ENCODE results near the gene WRNIP1.

DNA sequence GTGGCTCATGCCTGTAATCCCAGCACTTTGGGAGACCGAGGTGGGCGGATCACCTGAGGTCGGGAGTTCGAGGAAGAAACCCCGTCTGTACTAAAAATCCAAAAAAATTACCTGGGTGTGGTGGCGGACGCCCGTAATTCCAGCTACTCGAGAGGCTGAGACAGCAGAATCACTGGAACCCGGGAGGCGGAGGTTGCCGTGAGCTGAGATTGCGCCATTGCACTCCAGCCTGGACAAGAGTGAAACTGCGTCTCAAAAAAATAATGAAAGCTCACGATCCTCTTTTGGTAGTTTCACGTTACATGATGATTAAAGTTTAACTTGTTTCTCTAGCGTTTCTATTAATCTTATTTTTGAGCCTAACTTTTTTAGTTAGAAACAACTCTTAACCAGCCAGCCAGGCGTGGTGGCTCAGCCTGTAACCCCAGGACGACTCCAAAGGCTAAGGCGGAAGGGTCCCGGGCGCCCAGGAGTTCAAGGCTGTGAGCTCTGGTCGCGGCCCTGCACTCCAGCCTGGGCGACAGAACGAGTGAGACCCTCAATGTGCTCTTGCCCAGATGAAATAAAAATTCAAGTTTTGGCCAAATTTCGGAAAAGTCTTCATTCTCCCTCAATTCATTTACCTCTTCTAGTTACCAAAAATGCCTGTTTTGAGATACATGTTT lies 1.2 kb upstream of the WRNIP1 start:
- TF ChIP-seq, protein P1, sequence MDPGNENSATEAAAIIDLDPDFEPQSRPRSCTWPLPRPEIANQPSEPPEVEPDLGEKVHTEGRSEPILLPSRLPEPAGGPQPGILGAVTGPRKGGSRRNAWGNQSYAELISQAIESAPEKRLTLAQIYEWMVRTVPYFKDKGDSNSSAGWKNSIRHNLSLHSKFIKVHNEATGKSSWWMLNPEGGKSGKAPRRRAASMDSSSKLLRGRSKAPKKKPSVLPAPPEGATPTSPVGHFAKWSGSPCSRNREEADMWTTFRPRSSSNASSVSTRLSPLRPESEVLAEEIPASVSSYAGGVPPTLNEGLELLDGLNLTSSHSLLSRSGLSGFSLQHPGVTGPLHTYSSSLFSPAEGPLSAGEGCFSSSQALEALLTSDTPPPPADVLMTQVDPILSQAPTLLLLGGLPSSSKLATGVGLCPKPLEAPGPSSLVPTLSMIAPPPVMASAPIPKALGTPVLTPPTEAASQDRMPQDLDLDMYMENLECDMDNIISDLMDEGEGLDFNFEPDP (CRISPR knock-in tag; IDR thresholded peaks at IDR 0.05): no peak
- TF ChIP-seq MXI1 (IDR thresholded peaks at IDR 0.05; ENCODE audit: low read depth, low read length) (no peak), TFAM (CRISPR knock-in tag; conservative IDR thresholded peaks at IDR 0.05) (no peak), EP400 (IDR thresholded peaks at IDR 0.05) (no peak), LARP7 (IDR thresholded peaks at IDR 0.05) (no peak), ZSCAN32 (CRISPR knock-in tag; IDR thresholded peaks at IDR 0.05) (no peak), CREB5 (CRISPR knock-in tag; IDR thresholded peaks at IDR 0.05) (no peak), ZKSCAN8 (CRISPR knock-in tag; IDR thresholded peaks at IDR 0.05) (no peak), RAD21 (CRISPR knock-in tag; conservative IDR thresholded peaks at IDR 0.05 in 1 of 2, IDR thresholded peaks at IDR 0.05 in 1 of 2) (no peak), ZNF184 (CRISPR knock-in tag; IDR thresholded peaks at IDR 0.05) (no peak)
- TF ChIP-seq, protein P2, sequence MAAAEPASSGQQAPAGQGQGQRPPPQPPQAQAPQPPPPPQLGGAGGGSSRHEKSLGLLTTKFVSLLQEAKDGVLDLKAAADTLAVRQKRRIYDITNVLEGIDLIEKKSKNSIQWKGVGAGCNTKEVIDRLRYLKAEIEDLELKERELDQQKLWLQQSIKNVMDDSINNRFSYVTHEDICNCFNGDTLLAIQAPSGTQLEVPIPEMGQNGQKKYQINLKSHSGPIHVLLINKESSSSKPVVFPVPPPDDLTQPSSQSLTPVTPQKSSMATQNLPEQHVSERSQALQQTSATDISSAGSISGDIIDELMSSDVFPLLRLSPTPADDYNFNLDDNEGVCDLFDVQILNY (CRISPR knock-in tag; IDR thresholded peaks at IDR 0.05): no peak
- TF ChIP-seq, protein P3, sequence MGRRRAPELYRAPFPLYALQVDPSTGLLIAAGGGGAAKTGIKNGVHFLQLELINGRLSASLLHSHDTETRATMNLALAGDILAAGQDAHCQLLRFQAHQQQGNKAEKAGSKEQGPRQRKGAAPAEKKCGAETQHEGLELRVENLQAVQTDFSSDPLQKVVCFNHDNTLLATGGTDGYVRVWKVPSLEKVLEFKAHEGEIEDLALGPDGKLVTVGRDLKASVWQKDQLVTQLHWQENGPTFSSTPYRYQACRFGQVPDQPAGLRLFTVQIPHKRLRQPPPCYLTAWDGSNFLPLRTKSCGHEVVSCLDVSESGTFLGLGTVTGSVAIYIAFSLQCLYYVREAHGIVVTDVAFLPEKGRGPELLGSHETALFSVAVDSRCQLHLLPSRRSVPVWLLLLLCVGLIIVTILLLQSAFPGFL (CRISPR knock-in tag; IDR thresholded peaks at IDR 0.05): no peak
- TF ChIP-seq, protein P4, sequence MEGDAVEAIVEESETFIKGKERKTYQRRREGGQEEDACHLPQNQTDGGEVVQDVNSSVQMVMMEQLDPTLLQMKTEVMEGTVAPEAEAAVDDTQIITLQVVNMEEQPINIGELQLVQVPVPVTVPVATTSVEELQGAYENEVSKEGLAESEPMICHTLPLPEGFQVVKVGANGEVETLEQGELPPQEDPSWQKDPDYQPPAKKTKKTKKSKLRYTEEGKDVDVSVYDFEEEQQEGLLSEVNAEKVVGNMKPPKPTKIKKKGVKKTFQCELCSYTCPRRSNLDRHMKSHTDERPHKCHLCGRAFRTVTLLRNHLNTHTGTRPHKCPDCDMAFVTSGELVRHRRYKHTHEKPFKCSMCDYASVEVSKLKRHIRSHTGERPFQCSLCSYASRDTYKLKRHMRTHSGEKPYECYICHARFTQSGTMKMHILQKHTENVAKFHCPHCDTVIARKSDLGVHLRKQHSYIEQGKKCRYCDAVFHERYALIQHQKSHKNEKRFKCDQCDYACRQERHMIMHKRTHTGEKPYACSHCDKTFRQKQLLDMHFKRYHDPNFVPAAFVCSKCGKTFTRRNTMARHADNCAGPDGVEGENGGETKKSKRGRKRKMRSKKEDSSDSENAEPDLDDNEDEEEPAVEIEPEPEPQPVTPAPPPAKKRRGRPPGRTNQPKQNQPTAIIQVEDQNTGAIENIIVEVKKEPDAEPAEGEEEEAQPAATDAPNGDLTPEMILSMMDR (IDR thresholded peaks at IDR 0.05 in 2 of 3, conservative IDR thresholded peaks at IDR 0.05 in 1 of 3; ENCODE audit: insufficient read depth in 2 of 3, low read depth in 1 of 3, low read length in 3 of 3): no peak
